ENCODE data around the gene ACD.

GRCh38 chr16:67650023-67650422 lies 10.0 kb downstream of the ACD start:
- TF ChIP-seq POLR2A (IDR thresholded peaks at IDR 0.05): no peak
- TF ChIP-seq, protein P1, sequence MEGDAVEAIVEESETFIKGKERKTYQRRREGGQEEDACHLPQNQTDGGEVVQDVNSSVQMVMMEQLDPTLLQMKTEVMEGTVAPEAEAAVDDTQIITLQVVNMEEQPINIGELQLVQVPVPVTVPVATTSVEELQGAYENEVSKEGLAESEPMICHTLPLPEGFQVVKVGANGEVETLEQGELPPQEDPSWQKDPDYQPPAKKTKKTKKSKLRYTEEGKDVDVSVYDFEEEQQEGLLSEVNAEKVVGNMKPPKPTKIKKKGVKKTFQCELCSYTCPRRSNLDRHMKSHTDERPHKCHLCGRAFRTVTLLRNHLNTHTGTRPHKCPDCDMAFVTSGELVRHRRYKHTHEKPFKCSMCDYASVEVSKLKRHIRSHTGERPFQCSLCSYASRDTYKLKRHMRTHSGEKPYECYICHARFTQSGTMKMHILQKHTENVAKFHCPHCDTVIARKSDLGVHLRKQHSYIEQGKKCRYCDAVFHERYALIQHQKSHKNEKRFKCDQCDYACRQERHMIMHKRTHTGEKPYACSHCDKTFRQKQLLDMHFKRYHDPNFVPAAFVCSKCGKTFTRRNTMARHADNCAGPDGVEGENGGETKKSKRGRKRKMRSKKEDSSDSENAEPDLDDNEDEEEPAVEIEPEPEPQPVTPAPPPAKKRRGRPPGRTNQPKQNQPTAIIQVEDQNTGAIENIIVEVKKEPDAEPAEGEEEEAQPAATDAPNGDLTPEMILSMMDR (IDR thresholded peaks at IDR 0.05 in 4 of 5, conservative IDR thresholded peaks at IDR 0.05 in 1 of 5): no peak

Measured in gastrocnemius medialis (tissue), 4 donors.